HepG2 (cell line): ENCODE results near the gene TDRD10. TPM values are rescaled to one million over a fixed set of nuclear protein-coding genes. Genes with fewer than 3 reads are reported as not detected.
A peak's percentile ranks its signal among the peaks of the same experiment; 100 is the strongest.

Experiments used
- ELF1 ChIP-seq: sonication (generic); formaldehyde crosslinking; IDR thresholded peaks from 2 replicates; pipeline ENCODE4 v1.4.0; 2020; ENCODE audit warnings: missing genetic modification reagents
- FOSL2 ChIP-seq: sonication (generic); formaldehyde crosslinking; IDR thresholded peaks from 2 replicates; pipeline ENCODE4 v1.4.0; 2020; ENCODE audit warnings: missing genetic modification reagents
- GABPA ChIP-seq, 2 experiments: IDR thresholded peaks; 2 replicates each; pipeline ENCODE4 v1.6.1; 2011 to 2016; ENCODE audit warnings: low read depth in 2 of 2, low read length in 1 of 2, missing biosample characterization in 1 of 2, missing genetic modification characterization in 1 of 2
- HOXA3 ChIP-seq: sonication (generic); formaldehyde crosslinking; IDR thresholded peaks from 2 replicates; pipeline ENCODE4 v1.5.0; 2020; ENCODE audit warnings: missing genetic modification reagents
- NCOR1 ChIP-seq: fragments of 200-600 bp; sonication (generic); IDR thresholded peaks from 2 replicates; pipeline ENCODE4 v1.7.0; 2017; ENCODE audit warnings: antibody characterized with exemption, low read length, borderline replicate concordance
- NR2F1 ChIP-seq, 2 experiments: fragments of 450-650 bp in 1 of 2; formaldehyde crosslinking in 1 of 2; IDR thresholded peaks; 2 replicates each; pipeline versions ENCODE4 v1.5.0 to v1.6.1; 2016 to 2020; ENCODE audit warnings: mild to moderate bottlenecking in 1 of 2, missing compliant biosample characterization in 1 of 2, missing genetic modification reagents in 1 of 2, moderate library complexity in 1 of 2
- NR2F6 ChIP-seq, 2 experiments: IDR thresholded peaks; 2 replicates each; pipeline ENCODE4 v1.6.1; 2016; ENCODE audit warnings: antibody characterized with exemption in 1 of 2, mild to moderate bottlenecking in 1 of 2
- POLR2AphosphoS2 ChIP-seq: IDR thresholded peaks from 2 replicates; pipeline ENCODE4 v1.6.1; 2011; ENCODE audit warnings: low read depth, low read length, improper control_type of control experiment
- SALL1 ChIP-seq: sonication (generic); formaldehyde crosslinking; IDR thresholded peaks from 2 replicates; pipeline ENCODE4 v1.8.0; 2022; ENCODE audit warnings: mild to moderate bottlenecking, missing genetic modification reagents
- ZFP36 ChIP-seq: fragments of 150-350 bp; IDR thresholded peaks from 2 replicates; pipeline ENCODE4 v1.6.1; 2018; ENCODE audit warnings: borderline replicate concordance, low read length, low read depth; ENCODE audit not compliant: partially characterized antibody
- ZNF432 ChIP-seq: sonication (generic); formaldehyde crosslinking; IDR thresholded peaks from 2 replicates; pipeline ENCODE4 v1.5.0; 2020; ENCODE audit warnings: missing genetic modification reagents, mild to moderate bottlenecking, borderline replicate concordance
- ZNF598 ChIP-seq: sonication (generic); formaldehyde crosslinking; IDR thresholded peaks from 2 replicates; pipeline ENCODE4 v1.5.1; 2020; ENCODE audit warnings: mild to moderate bottlenecking, missing genetic modification reagents, borderline replicate concordance
- ZNF737 ChIP-seq: sonication (generic); formaldehyde crosslinking; IDR thresholded peaks from 2 replicates; pipeline ENCODE4 v1.5.0; 2020; ENCODE audit warnings: missing genetic modification reagents, mild to moderate bottlenecking, borderline replicate concordance
- polyA plus RNA-seq, 8 experiments: library from polyadenylated mRNA; depleted of rRNA in 3 of 8; stranded (reverse) in 7 of 8; unstranded in 1 of 8; fragments of >200 nt; fragmentation: Illumina TruSeq in 4 of 8; extraction: Trizol in 4 of 8; gene quantifications; 2 replicates each; pipeline versions ENCODE4 v1.2.1 to v1.2.3, GENCODE V29; 2011 to 2016; ENCODE audit warnings: low read depth in 4 of 8, missing spikeins in 1 of 8, mixed read lengths in 1 of 8; ENCODE audit not compliant: insufficient read depth in 1 of 8
- total RNA-seq, 5 experiments: library from RNA; depleted of rRNA; stranded (reverse); fragments of >200 nt; fragmentation: Illumina TruSeq; extraction: Trizol; gene quantifications; 2 replicates each; pipeline ENCODE4 v1.2.3, GENCODE V29; 2016; ENCODE audit warnings: low read depth in 1 of 5
- TF ChIP-seq, protein P1 (sequence below): IDR thresholded peaks from 2 replicates; pipeline ENCODE4 v1.6.1; 2016; ENCODE audit warnings: missing compliant biosample characterization, missing genetic modification reagents, borderline replicate concordance
- TF ChIP-seq, protein P2 (sequence below): sonication (generic); formaldehyde crosslinking; IDR thresholded peaks from 2 replicates; pipeline ENCODE4 v1.4.0; 2020; ENCODE audit warnings: missing genetic modification reagents
- TF ChIP-seq, protein P3 (sequence below): IDR thresholded peaks from 2 replicates; pipeline ENCODE4 v1.4.0; 2020; ENCODE audit warnings: mild to moderate bottlenecking, missing genetic modification reagents
- TF ChIP-seq, protein P4 (sequence below): sonication (generic); formaldehyde crosslinking; IDR thresholded peaks from 2 replicates; pipeline ENCODE4 v1.4.0; 2020; ENCODE audit warnings: mild to moderate bottlenecking, missing genetic modification reagents, borderline replicate concordance
- TF ChIP-seq, protein P5 (sequence below): IDR thresholded peaks from 2 replicates; pipeline ENCODE4 v1.6.1; 2018; ENCODE audit warnings: missing genetic modification reagents

The TDRD10 gene
- total and polyA plus RNA-seq, 2 of the 13 experiments (the other 11 are each of a cell fraction or from before 2014, with no cell fraction given): not detected

DNA sequence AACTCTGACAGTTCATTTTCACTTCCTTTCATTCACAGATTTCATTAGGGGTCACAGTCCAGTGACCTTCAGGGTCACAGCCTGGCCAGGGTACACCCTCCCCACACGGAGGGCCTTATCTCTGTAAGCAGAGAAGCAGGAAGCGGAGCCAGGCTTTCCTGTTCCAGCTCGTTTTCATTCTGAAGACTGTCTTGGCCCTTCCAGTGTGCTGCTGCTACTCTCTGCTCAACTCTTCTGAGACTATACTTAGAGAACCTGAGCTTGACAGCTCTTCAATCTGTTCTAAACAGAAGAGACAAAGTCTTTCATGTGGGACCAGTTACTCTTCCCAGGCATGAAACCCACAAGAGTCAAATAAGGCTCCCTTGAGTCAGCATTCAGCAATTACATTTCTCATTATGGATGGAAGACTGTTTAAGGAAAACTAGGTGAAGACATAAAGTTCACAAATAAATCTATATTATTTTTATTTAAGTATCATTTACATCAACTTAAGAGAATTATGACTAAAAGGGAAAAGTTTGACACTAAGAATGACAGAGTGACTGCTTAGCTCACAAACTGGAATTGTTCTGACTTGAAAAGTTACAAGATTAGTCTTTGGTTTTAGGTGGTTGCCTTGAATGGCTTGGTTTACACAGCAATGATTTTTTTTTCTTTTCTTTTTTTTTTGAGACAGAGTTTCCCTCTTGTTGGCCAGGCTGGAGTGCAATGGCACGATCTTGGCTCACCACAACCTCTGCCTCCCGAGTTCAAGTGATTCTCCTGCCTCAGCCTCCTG, 4.8 kb upstream of the TDRD10 start (continued):
- TF ChIP-seq NR2F6 (IDR thresholded peaks at IDR 0.05): peak; percentile 89
- TF ChIP-seq NR2F6 (CRISPR knock-in tag; IDR thresholded peaks at IDR 0.05): peak; percentile 88
- TF ChIP-seq ELF1 (CRISPR knock-in tag): peak; percentile 45; the same call in 1 of the 2 replicates
- TF ChIP-seq, protein P1, sequence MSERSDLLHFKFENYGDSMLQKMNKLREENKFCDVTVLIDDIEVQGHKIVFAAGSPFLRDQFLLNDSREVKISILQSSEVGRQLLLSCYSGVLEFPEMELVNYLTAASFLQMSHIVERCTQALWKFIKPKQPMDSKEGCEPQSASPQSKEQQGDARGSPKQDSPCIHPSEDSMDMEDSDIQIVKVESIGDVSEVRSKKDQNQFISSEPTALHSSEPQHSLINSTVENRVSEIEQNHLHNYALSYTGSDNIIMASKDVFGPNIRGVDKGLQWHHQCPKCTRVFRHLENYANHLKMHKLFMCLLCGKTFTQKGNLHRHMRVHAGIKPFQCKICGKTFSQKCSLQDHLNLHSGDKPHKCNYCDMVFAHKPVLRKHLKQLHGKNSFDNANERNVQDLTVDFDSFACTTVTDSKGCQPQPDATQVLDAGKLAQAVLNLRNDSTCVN (CRISPR knock-in tag): no peak
- TF ChIP-seq, protein P2, sequence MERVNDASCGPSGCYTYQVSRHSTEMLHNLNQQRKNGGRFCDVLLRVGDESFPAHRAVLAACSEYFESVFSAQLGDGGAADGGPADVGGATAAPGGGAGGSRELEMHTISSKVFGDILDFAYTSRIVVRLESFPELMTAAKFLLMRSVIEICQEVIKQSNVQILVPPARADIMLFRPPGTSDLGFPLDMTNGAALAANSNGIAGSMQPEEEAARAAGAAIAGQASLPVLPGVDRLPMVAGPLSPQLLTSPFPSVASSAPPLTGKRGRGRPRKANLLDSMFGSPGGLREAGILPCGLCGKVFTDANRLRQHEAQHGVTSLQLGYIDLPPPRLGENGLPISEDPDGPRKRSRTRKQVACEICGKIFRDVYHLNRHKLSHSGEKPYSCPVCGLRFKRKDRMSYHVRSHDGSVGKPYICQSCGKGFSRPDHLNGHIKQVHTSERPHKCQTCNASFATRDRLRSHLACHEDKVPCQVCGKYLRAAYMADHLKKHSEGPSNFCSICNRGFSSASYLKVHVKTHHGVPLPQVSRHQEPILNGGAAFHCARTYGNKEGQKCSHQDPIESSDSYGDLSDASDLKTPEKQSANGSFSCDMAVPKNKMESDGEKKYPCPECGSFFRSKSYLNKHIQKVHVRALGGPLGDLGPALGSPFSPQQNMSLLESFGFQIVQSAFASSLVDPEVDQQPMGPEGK (CRISPR knock-in tag): 0 out of 2 replicates have a peak, but pooled peaks have one; percentile 14
- no peak for TF ChIP-seq ZNF598
- TF ChIP-seq NCOR1: peak; percentile 37; the same call in 1 of the 2 replicates
- no peak for TF ChIP-seq ZNF737 (CRISPR knock-in tag)
- peak; percentile 64 for TF ChIP-seq SALL1
- no peak for TF ChIP-seq POLR2AphosphoS2
- TF ChIP-seq, protein P3, sequence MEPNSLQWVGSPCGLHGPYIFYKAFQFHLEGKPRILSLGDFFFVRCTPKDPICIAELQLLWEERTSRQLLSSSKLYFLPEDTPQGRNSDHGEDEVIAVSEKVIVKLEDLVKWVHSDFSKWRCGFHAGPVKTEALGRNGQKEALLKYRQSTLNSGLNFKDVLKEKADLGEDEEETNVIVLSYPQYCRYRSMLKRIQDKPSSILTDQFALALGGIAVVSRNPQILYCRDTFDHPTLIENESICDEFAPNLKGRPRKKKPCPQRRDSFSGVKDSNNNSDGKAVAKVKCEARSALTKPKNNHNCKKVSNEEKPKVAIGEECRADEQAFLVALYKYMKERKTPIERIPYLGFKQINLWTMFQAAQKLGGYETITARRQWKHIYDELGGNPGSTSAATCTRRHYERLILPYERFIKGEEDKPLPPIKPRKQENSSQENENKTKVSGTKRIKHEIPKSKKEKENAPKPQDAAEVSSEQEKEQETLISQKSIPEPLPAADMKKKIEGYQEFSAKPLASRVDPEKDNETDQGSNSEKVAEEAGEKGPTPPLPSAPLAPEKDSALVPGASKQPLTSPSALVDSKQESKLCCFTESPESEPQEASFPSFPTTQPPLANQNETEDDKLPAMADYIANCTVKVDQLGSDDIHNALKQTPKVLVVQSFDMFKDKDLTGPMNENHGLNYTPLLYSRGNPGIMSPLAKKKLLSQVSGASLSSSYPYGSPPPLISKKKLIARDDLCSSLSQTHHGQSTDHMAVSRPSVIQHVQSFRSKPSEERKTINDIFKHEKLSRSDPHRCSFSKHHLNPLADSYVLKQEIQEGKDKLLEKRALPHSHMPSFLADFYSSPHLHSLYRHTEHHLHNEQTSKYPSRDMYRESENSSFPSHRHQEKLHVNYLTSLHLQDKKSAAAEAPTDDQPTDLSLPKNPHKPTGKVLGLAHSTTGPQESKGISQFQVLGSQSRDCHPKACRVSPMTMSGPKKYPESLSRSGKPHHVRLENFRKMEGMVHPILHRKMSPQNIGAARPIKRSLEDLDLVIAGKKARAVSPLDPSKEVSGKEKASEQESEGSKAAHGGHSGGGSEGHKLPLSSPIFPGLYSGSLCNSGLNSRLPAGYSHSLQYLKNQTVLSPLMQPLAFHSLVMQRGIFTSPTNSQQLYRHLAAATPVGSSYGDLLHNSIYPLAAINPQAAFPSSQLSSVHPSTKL (CRISPR knock-in tag): peak; percentile 46
- TF ChIP-seq, protein P4, sequence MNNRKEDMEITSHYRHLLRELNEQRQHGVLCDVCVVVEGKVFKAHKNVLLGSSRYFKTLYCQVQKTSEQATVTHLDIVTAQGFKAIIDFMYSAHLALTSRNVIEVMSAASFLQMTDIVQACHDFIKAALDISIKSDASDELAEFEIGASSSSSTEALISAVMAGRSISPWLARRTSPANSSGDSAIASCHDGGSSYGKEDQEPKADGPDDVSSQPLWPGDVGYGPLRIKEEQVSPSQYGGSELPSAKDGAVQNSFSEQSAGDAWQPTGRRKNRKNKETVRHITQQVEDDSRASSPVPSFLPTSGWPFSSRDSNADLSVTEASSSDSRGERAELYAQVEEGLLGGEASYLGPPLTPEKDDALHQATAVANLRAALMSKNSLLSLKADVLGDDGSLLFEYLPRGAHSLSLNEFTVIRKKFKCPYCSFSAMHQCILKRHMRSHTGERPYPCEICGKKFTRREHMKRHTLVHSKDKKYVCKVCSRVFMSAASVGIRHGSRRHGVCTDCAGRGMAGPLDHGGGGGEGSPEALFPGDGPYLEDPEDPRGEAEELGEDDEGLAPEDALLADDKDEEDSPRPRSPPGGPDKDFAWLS: no peak
- TF ChIP-seq ZFP36: no peak
- peak; percentile 81 to 91 for TF ChIP-seq NR2F1 (CRISPR knock-in tag; IDR thresholded peaks at IDR 0.05)
- no peak for TF ChIP-seq HOXA3
- TF ChIP-seq GABPA (IDR thresholded peaks at IDR 0.05; ENCODE audit: low read depth, low read length): no peak
- peak; percentile 41; the same call in 1 of the 2 replicates for TF ChIP-seq GABPA (CRISPR knock-in tag; IDR thresholded peaks at IDR 0.05; ENCODE audit: low read depth)
- TF ChIP-seq, protein P5, sequence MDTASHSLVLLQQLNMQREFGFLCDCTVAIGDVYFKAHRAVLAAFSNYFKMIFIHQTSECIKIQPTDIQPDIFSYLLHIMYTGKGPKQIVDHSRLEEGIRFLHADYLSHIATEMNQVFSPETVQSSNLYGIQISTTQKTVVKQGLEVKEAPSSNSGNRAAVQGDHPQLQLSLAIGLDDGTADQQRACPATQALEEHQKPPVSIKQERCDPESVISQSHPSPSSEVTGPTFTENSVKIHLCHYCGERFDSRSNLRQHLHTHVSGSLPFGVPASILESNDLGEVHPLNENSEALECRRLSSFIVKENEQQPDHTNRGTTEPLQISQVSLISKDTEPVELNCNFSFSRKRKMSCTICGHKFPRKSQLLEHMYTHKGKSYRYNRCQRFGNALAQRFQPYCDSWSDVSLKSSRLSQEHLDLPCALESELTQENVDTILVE (CRISPR knock-in tag): no peak
- no peak for TF ChIP-seq ZNF432 (CRISPR knock-in tag)
- no peak for TF ChIP-seq FOSL2 (CRISPR knock-in tag)
